Cardiac muscle cell (in vitro differentiated cells and primary cell): ENCODE results near the gene WNT7B. TPM values are rescaled to one million over a fixed set of nuclear protein-coding genes. Genes with fewer than 3 reads are reported as not detected.

Experiments used
- DNase-seq, 2 donors: peaks; one replicate each; pipeline versions ENCODE4 v3.0.0 to v3.0.0-alpha.2; 2010 to 2017; ENCODE audit warnings: low read depth in 1 of 2, low spot score in 1 of 2
- H3K27ac ChIP-seq: fragments of 200-600 bp; sonication (generic); 2 replicates; pipeline ENCODE4 v1.5.1; 2016
- H3K27me3 ChIP-seq: fragments of 200-600 bp; sonication (generic); 2 replicates; pipeline ENCODE4 v1.6.0; 2016; ENCODE audit warnings: control low read depth
- H3K36me3 ChIP-seq: fragments of 200-600 bp; sonication (generic); 2 replicates; pipeline ENCODE4 v1.5.1; 2016; ENCODE audit warnings: control low read depth
- H3K4me1 ChIP-seq: fragments of 200-600 bp; sonication (generic); 2 replicates; pipeline ENCODE4 v1.8.1; 2017; ENCODE audit warnings: low read depth, mild to moderate bottlenecking, mixed run types
- H3K4me3 ChIP-seq: fragments of 200-600 bp; sonication (generic); 2 replicates; pipeline ENCODE4 v1.5.1; 2016; ENCODE audit warnings: mild to moderate bottlenecking
- H3K9me3 ChIP-seq: fragments of 200-600 bp; sonication (generic); 2 replicates; pipeline ENCODE4 v1.5.1; 2017; ENCODE audit warnings: low read depth, mild to moderate bottlenecking, control low read depth
- CTCF ChIP-seq: IDR thresholded peaks from 2 replicates; pipeline ENCODE4 v1.5.1; 2012; ENCODE audit warnings: low read depth, mild to moderate bottlenecking, low read length
- polyA plus RNA-seq: library from polyadenylated mRNA; unstranded; fragments of >200 nt; fragmentation: Nextera tagmentation; extraction: Ambion mirVana; gene quantifications from 2 replicates; pipeline ENCODE4 v1.2.1, GENCODE V29; 2016
- total RNA-seq: library from RNA; depleted of rRNA; stranded (reverse); fragments of >200 nt; gene quantifications from 2 replicates; pipeline ENCODE4 v1.2.3, GENCODE V29; 2016

WNT7B gene
- total and polyA plus RNA-seq, 2 experiments from 2014 or later, result not detected

- Histone ChIP-seq H3K9me3 (no peaks in the 10 kb centered on the region), H3K36me3 (no peaks in the 10 kb centered on the region), H3K27me3 (peaks cover 92% of the 10 kb centered on the region), H3K4me3 (no peak overlapping the region), H3K4me1 (peaks cover 9% of the 10 kb centered on the region), H3K27ac (no peak overlapping the region)
- no peak for DNase-seq
- TF ChIP-seq CTCF, result no peak
These were observed 2.5 kb downstream of the WNT7B start for GRCh38 chr22:45974498-45974897.

DNA sequence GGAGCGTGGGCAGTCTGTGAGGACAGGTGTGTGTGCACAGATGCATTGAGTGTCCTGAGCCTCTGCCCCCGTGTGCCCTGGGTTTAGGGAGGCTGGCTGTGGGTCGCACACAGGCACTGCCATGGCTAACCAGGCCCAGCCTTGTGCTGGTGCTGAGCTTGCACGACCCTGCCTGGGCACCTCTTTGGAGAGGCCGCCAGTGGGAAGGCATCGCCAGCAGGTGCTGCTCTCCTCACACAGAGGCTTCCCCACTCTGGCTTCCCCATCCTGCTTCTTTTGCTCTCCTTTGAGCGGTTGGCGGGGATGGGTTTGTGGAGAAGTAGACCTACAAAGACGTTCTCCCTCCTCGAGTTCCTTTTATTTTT lies 4.1 kb downstream of the WNT7B start:
- Histone ChIP-seq H3K9me3 (no peaks in the 10 kb centered on the region), H3K27me3 (peaks cover 98% of the 10 kb centered on the region), H3K4me3 (no peak overlapping the region), H3K4me1 (peaks cover 9% of the 10 kb centered on the region), H3K36me3 (no peaks in the 10 kb centered on the region), H3K27ac (no peak overlapping the region)
- no peak for DNase-seq
- TF ChIP-seq CTCF, result no peak

DNA sequence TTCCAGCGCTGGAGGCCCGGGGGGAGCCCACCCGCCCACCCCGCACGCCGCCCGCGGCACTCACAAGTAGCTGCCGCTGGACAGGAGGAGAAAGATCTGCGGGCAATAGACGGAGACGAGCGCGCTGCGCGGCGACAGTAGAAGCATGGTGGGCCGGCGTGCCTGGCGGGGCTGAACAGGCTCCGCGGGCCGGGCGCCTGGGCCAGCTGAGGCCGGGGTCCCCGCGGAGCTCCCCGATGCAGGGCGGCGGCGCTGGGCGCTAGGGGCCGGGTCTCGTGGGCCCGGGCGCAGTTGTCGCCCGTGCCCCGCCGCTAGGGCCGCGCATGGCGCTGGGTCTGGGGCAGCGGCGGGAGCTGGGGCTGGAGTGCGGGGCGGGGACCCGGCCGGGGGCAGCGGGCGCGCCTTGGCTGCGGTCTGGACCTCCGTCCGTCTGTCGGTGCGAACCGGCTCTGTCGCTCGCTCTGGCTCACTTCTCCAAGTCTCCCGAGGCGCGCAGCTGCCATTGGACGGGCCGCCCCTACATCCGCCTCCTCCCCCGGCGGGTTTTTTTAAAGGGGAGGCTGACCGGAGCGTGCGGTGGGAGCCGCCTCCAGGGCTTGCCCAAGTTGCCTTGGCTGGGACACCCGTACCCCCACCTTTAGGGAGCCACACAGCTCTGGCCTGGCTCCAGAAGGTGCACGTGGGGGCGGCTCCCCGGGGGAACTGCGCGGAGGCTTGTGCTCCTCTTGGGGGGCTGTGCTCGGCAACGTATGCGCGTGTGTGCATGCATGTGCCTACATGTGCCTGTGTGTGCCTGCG lies 4.7 kb downstream of the WNT7B start:
- Histone ChIP-seq H3K27me3 (peaks cover 98% of the 10 kb centered on the region), H3K27ac (no peak overlapping the region), H3K4me3 (peak overlapping the region; percentile 16), H3K4me1 (peaks cover 9% of the 10 kb centered on the region), H3K9me3 (no peaks in the 10 kb centered on the region), H3K36me3 (no peaks in the 10 kb centered on the region)
- TF ChIP-seq CTCF, result no peak
- peak in 1 of 2 donors; percentile 21 for DNase-seq

DNA sequence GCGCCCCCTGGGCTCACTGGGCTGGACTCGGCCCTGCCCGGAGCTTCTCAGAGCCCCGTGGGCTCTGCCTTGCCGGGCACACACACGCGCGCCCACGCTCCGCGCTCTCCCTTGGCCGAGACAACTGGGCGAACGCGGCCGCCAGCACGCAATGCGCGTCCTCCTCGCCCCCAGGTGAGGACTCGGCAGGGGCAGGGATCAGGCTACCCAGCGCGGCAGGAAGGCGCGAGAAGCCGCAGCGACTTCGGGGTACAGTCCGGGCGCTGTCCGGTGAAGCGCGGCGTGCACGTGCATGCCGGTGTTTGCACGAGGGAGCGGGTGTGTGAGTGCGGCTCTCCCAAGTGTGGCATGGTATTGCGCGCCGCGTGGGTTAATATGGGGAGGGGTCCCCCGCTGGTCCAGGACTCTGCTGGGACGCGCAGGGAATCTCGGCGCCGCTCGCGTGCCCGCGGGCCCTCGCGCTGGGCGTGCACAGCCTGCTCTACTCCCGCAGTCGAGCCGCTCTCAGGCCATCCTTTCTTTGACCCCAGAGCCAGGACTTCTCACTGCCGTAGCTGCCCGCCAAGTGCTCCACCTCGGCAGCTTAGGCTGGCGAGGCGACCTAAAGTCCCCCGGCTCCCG lies 5.4 kb downstream of the WNT7B start:
- TF ChIP-seq CTCF, result no peak
- Histone ChIP-seq H3K4me3 (peak overlapping the region; percentile 16), H3K9me3 (no peaks in the 10 kb centered on the region), H3K27me3 (peaks cover 98% of the 10 kb centered on the region), H3K27ac (no peak overlapping the region), H3K36me3 (no peaks in the 10 kb centered on the region), H3K4me1 (peaks cover 9% of the 10 kb centered on the region)
- no peak for DNase-seq

DNA sequence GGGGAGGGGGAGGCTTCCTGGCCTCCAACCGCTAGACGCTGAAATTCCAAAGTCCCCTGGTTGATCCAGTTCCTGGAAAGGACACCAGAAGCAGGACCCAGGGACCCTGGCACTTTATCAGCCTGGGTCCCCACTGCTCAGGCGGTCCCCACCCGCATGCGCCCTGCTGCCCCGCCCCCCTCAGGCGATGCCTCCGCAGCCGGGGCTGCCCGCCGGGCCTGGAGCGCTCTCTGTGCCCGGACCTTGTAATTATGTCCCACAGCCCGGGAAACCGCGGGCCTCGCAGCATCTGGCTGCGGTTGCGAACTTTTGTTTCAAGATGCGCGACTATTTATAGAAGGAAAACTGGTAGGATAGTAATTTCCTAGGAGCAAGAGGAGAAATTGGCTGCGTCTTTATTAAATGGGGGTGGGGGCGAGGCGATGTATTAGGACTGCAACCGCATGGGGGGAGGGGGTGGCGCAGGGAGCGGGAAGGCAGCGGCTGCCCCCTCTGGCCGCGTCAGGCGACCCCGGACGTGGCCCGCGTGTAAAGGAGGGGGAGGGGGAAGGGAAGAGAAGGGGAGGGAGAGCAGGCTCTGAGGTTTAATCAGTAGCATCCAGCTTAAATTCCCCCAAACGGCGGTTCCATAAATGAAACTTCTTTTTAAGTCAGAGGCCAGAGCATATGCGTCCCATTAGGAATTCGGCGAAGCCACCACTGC lies 6.1 kb downstream of the WNT7B start:
- Histone ChIP-seq H3K27ac (no peak overlapping the region), H3K4me1 (peaks cover 9% of the 10 kb centered on the region), H3K4me3 (peak overlapping the region; percentile 16), H3K9me3 (no peaks in the 10 kb centered on the region), H3K27me3 (peaks cover 98% of the 10 kb centered on the region), H3K36me3 (no peaks in the 10 kb centered on the region)
- TF ChIP-seq CTCF, result no peak
- peak in 1 of 2 donors; percentile 32 for DNase-seq
